HG02870 (cell line): ENCODE results near the gene PFN1.

Source experiments
- ATAC-seq: cut with Tn5 transposase; IDR thresholded peaks from one replicate; pipeline ENCODE4 v1.9.1; 2021; ENCODE audit warnings: mild to moderate bottlenecking, moderate library complexity; ENCODE audit not compliant: unreplicated experiment

The PFN1 gene

GRCh38 chr17:4948166-4948930 is at the start of gene PFN1:
PFN1 (minus strand) TSS chr17:4948530; CDS start chr17:4948394, 136 bp downstream.
- no peak for ATAC-seq

- ATAC-seq, result peak; percentile 88
Measured at GRCh38 chr17:4997302-4998026, 49.1 kb upstream of the PFN1 start, which contains the start of the genes INCA1 and KIF1C. INCA1 (minus strand) TSS chr17:4997522; CDS start chr17:4994437, 3,085 bp downstream. KIF1C (plus strand) TSS chr17:4997950; CDS start chr17:5000247, 2,297 bp downstream.

- no peak for ATAC-seq
Measured at GRCh38 chr17:4994081-4994595, 45.8 kb upstream of the PFN1 start.

GRCh38 chr17:4987767-4988567 is 39.6 kb upstream of the PFN1 start:
- ATAC-seq, result no peak

GRCh38 chr17:4986951-4987766 is 38.8 kb upstream of the PFN1 start, which contains the start of gene CAMTA2:
CAMTA2 (minus strand) TSS chr17:4987675; CDS start chr17:4986222, 1,453 bp downstream.
- peak; percentile 65 for ATAC-seq

- ATAC-seq, result no peak
Measured at GRCh38 chr17:4986403-4986802, 38.1 kb upstream of the PFN1 start.

GRCh38 chr17:4982305-4982704 is 34.0 kb upstream of the PFN1 start:
- ATAC-seq, result no peak

GRCh38 chr17:4980644-4981216 is 32.4 kb upstream of the PFN1 start:
- no peak for ATAC-seq

GRCh38 chr17:4978726-4979125 is 30.4 kb upstream of the PFN1 start:
- ATAC-seq, result no peak

- ATAC-seq, result no peak
Measured at GRCh38 chr17:4974115-4974670, 25.9 kb upstream of the PFN1 start.

- ATAC-seq, result no peak
Measured at GRCh38 chr17:4973256-4974114, 25.2 kb upstream of the PFN1 start.

- no peak for ATAC-seq
Measured at GRCh38 chr17:4972752-4973151, 24.4 kb upstream of the PFN1 start.

- ATAC-seq, result no peak
Measured at GRCh38 chr17:4972322-4972721, 24.0 kb upstream of the PFN1 start.

- ATAC-seq, result no peak
Measured at GRCh38 chr17:4971826-4972225, 23.5 kb upstream of the PFN1 start.

- no peak for ATAC-seq
Measured at GRCh38 chr17:4970273-4970672, 21.9 kb upstream of the PFN1 start.

- no peak for ATAC-seq
Measured at GRCh38 chr17:4969551-4970173, 21.3 kb upstream of the PFN1 start.

GRCh38 chr17:4969047-4969550 is 20.8 kb upstream of the PFN1 start:
- ATAC-seq, result no peak
